ES-I3 (cell line): Measurements from ENCODE around the gene NPHP1.
"Not testable (repeated sequence)": the region's sequence is repeated elsewhere in the genome, so short reads cannot be mapped to it uniquely, and the experiment has no call there.

Source experiments
- H3K36me3 ChIP-seq: 2 replicates; pipeline ENCODE4 v1.6.1; 2013; ENCODE audit warnings: mild to moderate bottlenecking, low read length, control low read depth, moderate library complexity; ENCODE audit not compliant: insufficient read depth
- H3K4me1 ChIP-seq: 2 replicates; pipeline ENCODE4 v1.6.1; 2013; ENCODE audit warnings: mild to moderate bottlenecking, control low read depth, low read length; ENCODE audit not compliant: insufficient read depth
- H3K9ac ChIP-seq: 2 replicates; pipeline ENCODE4 v1.6.1; 2013; ENCODE audit warnings: low read depth, mild to moderate bottlenecking, low read length, moderate library complexity
- H3K9me3 ChIP-seq: 2 replicates; pipeline ENCODE4 v1.6.1; 2013; ENCODE audit warnings: mild to moderate bottlenecking, low read length, moderate library complexity; ENCODE audit not compliant: control insufficient read depth, insufficient read depth

Gene NPHP1

GRCh38 chr2:110099038-110099425, 105.8 kb downstream of the NPHP1 start:
- H3K4me1 ChIP-seq = peaks cover 15% of the 10 kb centered on the region; the same call in 1 of the 2 replicates
- no peaks in the 10 kb centered on the region for H3K9me3 ChIP-seq
- no peak overlapping the region for H3K9ac ChIP-seq
- no peaks in the 10 kb centered on the region for H3K36me3 ChIP-seq

GRCh38 chr2:110097506-110098220, 107.2 kb downstream of the NPHP1 start:
- Histone ChIP-seq H3K9me3 (no peaks in the 10 kb centered on the region), H3K4me1 (peaks cover 15% of the 10 kb centered on the region; the same call in 1 of the 2 replicates), H3K36me3 (no peaks in the 10 kb centered on the region), H3K9ac (no peak overlapping the region)

- Histone ChIP-seq H3K9me3 (no peaks in the 10 kb centered on the region), H3K9ac (no peak overlapping the region), H3K4me1 (peaks cover 4% of the 10 kb centered on the region; the same call in 1 of the 2 replicates), H3K36me3 (no peaks in the 10 kb centered on the region)
Measured at GRCh38 chr2:110095994-110096633, 108.7 kb downstream of the NPHP1 start.

- not testable (repeated sequence) for H3K9ac ChIP-seq, H3K9me3 ChIP-seq, H3K36me3 ChIP-seq, H3K4me1 ChIP-seq
Measured at GRCh38 chr2:110094884-110095534, 109.8 kb downstream of the NPHP1 start.

- H3K9ac ChIP-seq, H3K36me3 ChIP-seq, H3K9me3 ChIP-seq, H3K4me1 ChIP-seq: not testable (repeated sequence)
Measured at GRCh38 chr2:110093924-110094323, 110.9 kb downstream of the NPHP1 start.

- not testable (repeated sequence) for H3K9me3 ChIP-seq, H3K36me3 ChIP-seq, H3K9ac ChIP-seq, H3K4me1 ChIP-seq
Measured at GRCh38 chr2:110090164-110090563, 114.6 kb downstream of the NPHP1 start.

DNA sequence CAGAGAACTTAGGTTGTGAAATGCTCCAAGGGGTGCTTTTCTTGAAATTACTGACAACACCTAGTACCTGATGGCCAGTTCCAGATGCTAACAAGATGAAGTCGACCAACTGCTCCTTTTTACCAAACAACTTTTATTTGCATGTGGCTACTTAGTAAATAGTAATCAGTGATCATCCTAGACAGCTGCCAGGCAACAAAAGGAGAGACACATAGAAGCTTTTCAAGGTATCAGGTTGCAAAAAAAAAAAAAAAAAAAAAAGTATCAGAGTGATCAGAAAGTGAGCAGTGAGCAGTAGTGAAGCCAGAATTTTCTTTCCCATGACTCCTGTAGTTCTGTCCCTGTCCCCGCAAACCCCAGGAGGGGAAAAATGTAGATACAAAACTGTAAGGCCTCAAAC, 121.1 kb downstream of the NPHP1 start:
- H3K4me1 ChIP-seq, H3K9ac ChIP-seq, H3K9me3 ChIP-seq, H3K36me3 ChIP-seq: not testable (repeated sequence)

DNA sequence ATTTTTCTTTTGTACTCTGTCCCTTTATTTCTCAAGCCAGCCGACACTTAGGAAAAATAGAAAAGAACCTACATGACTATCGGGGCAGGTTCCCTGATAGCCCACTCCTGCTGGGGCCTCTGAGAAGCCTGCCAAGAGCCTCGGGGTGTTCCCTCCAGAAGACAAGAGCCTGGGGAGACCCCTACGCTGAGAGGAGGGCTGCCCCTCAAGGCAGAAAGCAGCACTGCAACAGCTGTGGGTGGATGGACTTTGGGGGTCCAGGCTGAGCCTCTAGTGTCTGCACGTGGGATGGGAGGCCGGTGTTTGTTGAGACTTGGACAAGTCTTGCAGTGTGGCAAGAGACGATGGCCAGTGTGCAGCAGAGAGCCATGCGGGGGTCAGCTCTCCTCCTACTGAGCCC, 121.7 kb downstream of the NPHP1 start:
- H3K4me1 ChIP-seq, H3K36me3 ChIP-seq, H3K9me3 ChIP-seq, H3K9ac ChIP-seq: not testable (repeated sequence)

DNA sequence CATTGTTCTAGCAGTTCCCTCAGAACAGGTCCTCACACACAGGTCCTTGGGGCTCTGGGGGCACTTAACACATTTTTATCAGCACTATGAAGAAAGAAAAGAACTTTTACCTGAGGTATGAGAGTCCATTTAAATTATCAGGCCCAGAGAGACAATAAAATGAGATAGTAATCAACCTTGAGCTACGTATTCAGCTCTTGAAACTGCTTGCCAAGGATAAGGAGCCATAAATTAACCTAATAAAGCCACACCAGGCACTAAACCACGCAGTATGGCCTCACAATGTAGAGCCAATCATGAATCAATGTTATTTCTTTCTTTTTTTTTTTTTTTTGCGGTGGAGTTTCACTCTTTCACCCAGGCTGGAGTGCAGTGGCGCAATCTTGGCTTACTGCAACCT, 126.7 kb downstream of the NPHP1 start:
- H3K9ac ChIP-seq, H3K36me3 ChIP-seq, H3K9me3 ChIP-seq, H3K4me1 ChIP-seq: not testable (repeated sequence)

GRCh38 chr2:110075896-110076295, 128.9 kb downstream of the NPHP1 start:
- not testable (repeated sequence) for H3K36me3 ChIP-seq, H3K9me3 ChIP-seq, H3K4me1 ChIP-seq, H3K9ac ChIP-seq
